GM12878 (cell line): ENCODE results near the gene SPTBN1. TPM values are rescaled to one million over a fixed set of nuclear protein-coding genes. Genes with fewer than 3 reads are reported as not detected.

ENCODE experiments used
- ATAC-seq: fragments of 200-7000 bp; cut with Tn5 transposase; 3 replicates; pipeline ENCODE4 v1.9.1; 2020; ENCODE audit warnings: mild to moderate bottlenecking, moderate library complexity
- BruUV-seq: library from RNA; stranded (reverse); fragments of 400-500 nt; replicated peaks from 2 replicates; lab custom pipeline; 2021; lab: Mats Ljungman, UMichigan
- CTCF ChIA-PET: fragments of 300-600 bp; sonication (Branson Sonifier 250); formaldehyde crosslinking; extraction: SDS; loops from one replicate; lab custom pipeline; 2021; ENCODE audit warnings: inconsistent platforms; lab: Yijun Ruan, JAX
- POLR2A ChIA-PET: fragments of 350-600 bp; formaldehyde crosslinking; extraction: SDS; loops from one replicate; lab custom pipeline; 2021; ENCODE audit warnings: inconsistent platforms; lab: Charles Lee
- RAD21 ChIA-PET: fragments of 300-600 bp; sonication (Branson Sonifier 250); formaldehyde crosslinking; loops from one replicate; lab custom pipeline; 2023; ENCODE audit warnings: antibody characterized with exemption; ENCODE audit not compliant: unreplicated experiment; lab: Charles Lee
- SMC1A ChIA-PET: fragments of 300-600 bp; sonication (Branson Sonifier 250); formaldehyde crosslinking; loops from one replicate; lab custom pipeline; 2023; ENCODE audit not compliant: unreplicated experiment, uncharacterized antibody; lab: Charles Lee
- DNase-seq: peaks from one replicate; pipeline ENCODE4 v3.0.0-alpha.2; 2011; ENCODE audit warnings: low read depth, low spot score
- FAIRE-seq: peaks from 3 replicates; lab custom pipeline; 2011; peaks lifted over from hg19 to GRCh38; lab: Jason Lieb, UNC
- H2AFZ ChIP-seq: 2 replicates; pipeline ENCODE4 v1.6.0; 2011; ENCODE audit warnings: low read depth, low read length, control low read depth; ENCODE audit not compliant: control insufficient read depth
- H3K27ac ChIP-seq: 2 replicates; pipeline ENCODE4 v1.5.1; 2011; ENCODE audit warnings: control low read depth; ENCODE audit not compliant: control insufficient read depth, insufficient read depth
- H3K27me3 ChIP-seq, 2 experiments: replicated peaks in 1 of 2; 2 replicates each; pipeline versions ENCODE4 v1.6.0 to v1.6.1; 2011; ENCODE audit warnings: low read length in 1 of 2; ENCODE audit not compliant: control insufficient read depth in 2 of 2, insufficient read depth in 2 of 2
- H3K36me3 ChIP-seq, 2 experiments: 2 replicates each; pipeline ENCODE4 v1.5.1; 2011; ENCODE audit warnings: low read length in 1 of 2; ENCODE audit not compliant: control insufficient read depth in 2 of 2, insufficient read depth in 2 of 2
- H3K4me1 ChIP-seq: 2 replicates; pipeline ENCODE4 v1.6.1; 2011; ENCODE audit warnings: mild to moderate bottlenecking, low read length, moderate library complexity, mixed read lengths; ENCODE audit not compliant: control insufficient read depth, insufficient read depth
- H3K4me2 ChIP-seq: 2 replicates; pipeline ENCODE4 v1.6.0; 2011; ENCODE audit warnings: control low read depth; ENCODE audit not compliant: control insufficient read depth, insufficient read depth
- H3K4me3 ChIP-seq: fragments of 200-600 bp; sonication (generic); 2 replicates; pipeline ENCODE4 v1.5.1; 2016
- H3K79me2 ChIP-seq: 2 replicates; pipeline ENCODE4 v1.6.0; 2011; ENCODE audit warnings: low read length; ENCODE audit not compliant: control insufficient read depth, insufficient read depth
- H3K9ac ChIP-seq: 2 replicates; pipeline ENCODE4 v1.8.0; 2011; ENCODE audit warnings: low read length, control low read depth, mixed read lengths; ENCODE audit not compliant: control insufficient read depth, insufficient read depth
- H3K9me3 ChIP-seq: replicated peaks from 3 replicates; pipeline ENCODE4 v1.5.1; 2011; ENCODE audit warnings: mild to moderate bottlenecking, low read length; ENCODE audit not compliant: control insufficient read depth, insufficient read depth
- H4K20me1 ChIP-seq: 2 replicates; pipeline ENCODE4 v1.6.0; 2011; ENCODE audit not compliant: control insufficient read depth, insufficient read depth
- BACH1 ChIP-seq: fragments of 450-650 bp; IDR thresholded peaks from 2 replicates; pipeline ENCODE4 v1.6.1; 2017; ENCODE audit warnings: mild to moderate bottlenecking, borderline replicate concordance
- CBFB ChIP-seq: IDR thresholded peaks from 2 replicates; pipeline ENCODE4 v1.6.1; 2016; ENCODE audit warnings: antibody characterized with exemption, low read depth
- E4F1 ChIP-seq: fragments of 450-650 bp; IDR thresholded peaks from 2 replicates; pipeline ENCODE4 v1.6.1; 2018; ENCODE audit warnings: borderline replicate concordance, mild to moderate bottlenecking; ENCODE audit not compliant: partially characterized antibody
- IKZF2 ChIP-seq, 2 experiments: fragments of 450-650 bp; IDR thresholded peaks; 2 replicates each; pipeline ENCODE4 v1.6.1; 2017; ENCODE audit warnings: mild to moderate bottlenecking in 2 of 2, moderate library complexity in 2 of 2
- JUND ChIP-seq: IDR thresholded peaks from 2 replicates; pipeline ENCODE4 v1.6.1; 2012; ENCODE audit warnings: low read depth, mild to moderate bottlenecking, low read length, improper control_type of control experiment, moderate library complexity
- NFXL1 ChIP-seq: fragments of 450-650 bp; IDR thresholded peaks from 2 replicates; pipeline ENCODE4 v1.6.1; 2017; ENCODE audit warnings: antibody characterized with exemption, mild to moderate bottlenecking, borderline replicate concordance
- POLR2AphosphoS2 ChIP-seq: IDR thresholded peaks from 2 replicates; pipeline ENCODE4 v1.6.1; 2011; ENCODE audit warnings: low read depth, mild to moderate bottlenecking, low read length, improper control_type of control experiment, moderate library complexity
- RBBP5 ChIP-seq: fragments of 200-600 bp; sonication (generic); conservative IDR thresholded peaks from 2 replicates; pipeline ENCODE4 v1.6.1; 2016
- RCOR1 ChIP-seq: conservative IDR thresholded peaks from 2 replicates; pipeline ENCODE4 v1.6.1; 2012; ENCODE audit warnings: low read depth, low read length, improper control_type of control experiment
- ZBTB11 ChIP-seq: fragments of 450-650 bp; formaldehyde crosslinking; IDR thresholded peaks from 2 replicates; pipeline ENCODE4 v1.5.0; 2022; ENCODE audit warnings: mild to moderate bottlenecking, missing genetic modification characterization
- ZNF24 ChIP-seq: fragments of 450-650 bp; IDR thresholded peaks from 2 replicates; pipeline ENCODE4 v1.6.1; 2017; ENCODE audit warnings: antibody characterized with exemption, mild to moderate bottlenecking
- WGBS: methylation state at CpG from one replicate; pipeline ENCODE4 v1.1.6; 2016; ENCODE audit warnings: low lambda C conversion rate; ENCODE audit not compliant: insufficient replicate concordance, insufficient coverage; ENCODE audit errors: missing lambda C conversion rate; 5-methylcytosine and 5-hydroxymethylcytosine counted together
- in situ Hi-C: fragments of 300-500 bp; cut with MboI; formaldehyde crosslinking; loops from 9 replicates; pipeline ENCODE4 v1.14.3; 2018; ENCODE audit warnings: mixed read lengths
- intact Hi-C: fragments of 100-400 bp; cut with micrococcal nuclease; formaldehyde crosslinking; loops from one replicate; pipeline ENCODE4 v1.14.2; 2022; ENCODE audit not compliant: unreplicated experiment
- polyA plus RNA-seq, 11 experiments: library from polyadenylated mRNA; depleted of rRNA in 4 of 11; unstranded in 6 of 11; stranded (reverse) in 5 of 11; fragments of >200 nt; fragmentation: Nextera tagmentation in 4 of 11; fragmentation: Illumina TruSeq in 1 of 11; extraction: Ambion mirVana in 4 of 11; extraction: Trizol in 1 of 11; gene quantifications; 1 replicate in 1 of 11; 2 replicates in 10 of 11; pipeline versions ENCODE4 v1.2.1 to v1.2.3, GENCODE V29; 2011 to 2016; ENCODE audit warnings: inconsistent platforms in 2 of 11, missing spikeins in 2 of 11, low read depth in 1 of 11
- total RNA-seq, 4 experiments: library from RNA; depleted of rRNA in 3 of 4; stranded (reverse); fragments of >200 nt in 3 of 4; fragmentation: Illumina TruSeq in 1 of 4; extraction: Trizol in 1 of 4; gene quantifications; 2 replicates each; pipeline versions ENCODE4 v1.2.1 to v1.2.3, GENCODE V29; 2013 to 2021

Gene SPTBN1
- total and polyA plus RNA-seq, 10 of the 15 experiments (the other 5 are each of a cell fraction or from before 2014, with no cell fraction given), result 20.6 to 154 (median 76.7) TPM

- Histone ChIP-seq H3K36me3 (peaks cover 46 to 66% of the 10 kb centered on the region in 2 experiments), H3K4me1 (no peaks in the 10 kb centered on the region), H3K9me3 (no peaks in the 10 kb centered on the region; the same call in 2 of the 3 replicates), H3K27me3 (no peaks in the 10 kb centered on the region), H4K20me1 (no peaks in the 10 kb centered on the region; the same call in 1 of the 2 replicates), H3K4me3 (no peak overlapping the region), H3K9ac (no peak overlapping the region), H2AFZ (no peak overlapping the region), H3K4me2 (no peak overlapping the region), H3K79me2 (peaks cover 5% of the 10 kb centered on the region), H3K27ac (no peak overlapping the region)
- ATAC-seq, result no peak
- ChIA-PET RAD21 (no interaction called here), SMC1A (interaction anchor here (0.7 to 1.1 kb wide), 2 partner anchors 53 to 104 kb away, joined by 3 to 4 read pairs; no protein-coding TSS in a partner anchor), CTCF (no interaction called here), POLR2A (interaction anchor here (0.5 to 0.9 kb wide), 2 partner anchors 9 to 552 kb away, joined by 3 to 4 read pairs; no protein-coding TSS in a partner anchor)
- TF ChIP-seq E4F1 (no peak), ZNF24 (no peak), ZBTB11 (CRISPR knock-in tag) (no peak), NFXL1 (no peak), IKZF2 (IDR thresholded peaks at IDR 0.05) (no peak), POLR2AphosphoS2 (no peak), RCOR1 (no peak), CBFB (no peak), JUND (no peak), RBBP5 (no peak), BACH1 (no peak)
- intact Hi-C loops, result no loop called here
- BruUV-seq, result no TSS peak
- 98% methylated on average over 6 of the region's 6 CpGs for WGBS
- in situ Hi-C loops, result no loop called here
- DNase-seq, result no peak
- no peak for FAIRE-seq
Measured at GRCh38 chr2:54627973-54628372, 171.8 kb downstream of the SPTBN1 start.
